H9 (cell line): ENCODE results near the gene OR2C3. TPM values are rescaled to one million over a fixed set of nuclear protein-coding genes. Genes with fewer than 3 reads are reported as not detected.

Experiments used
- DNase-seq: peaks from one replicate; pipeline ENCODE4 v3.0.0-alpha.2; 2017
- H2AFZ ChIP-seq: one replicate; pipeline ENCODE4 v1.6.1; 2013; ENCODE audit warnings: mild to moderate bottlenecking, low read length, control low read depth, moderate library complexity
- H2AK5ac ChIP-seq: 2 replicates; pipeline ENCODE4 v1.6.1; 2013; ENCODE audit warnings: low read length, control low read depth, mixed read lengths; ENCODE audit not compliant: insufficient read length
- H2BK120ac ChIP-seq: one replicate; pipeline ENCODE4 v1.6.1; 2013; ENCODE audit warnings: low read depth, mild to moderate bottlenecking, low read length, control low read depth, inconsistent platforms; ENCODE audit not compliant: poor library complexity, severe bottlenecking
- H2BK12ac ChIP-seq: 2 replicates; pipeline ENCODE4 v1.6.1; 2013; ENCODE audit warnings: low read length, control low read depth, mixed read lengths, low read depth; ENCODE audit not compliant: insufficient read length
- H2BK15ac ChIP-seq: 2 replicates; pipeline ENCODE4 v1.6.1; 2013; ENCODE audit warnings: low read depth, low read length, control low read depth
- H2BK20ac ChIP-seq: one replicate; pipeline ENCODE4 v1.6.1; 2013; ENCODE audit warnings: low read depth, mild to moderate bottlenecking, low read length, control low read depth, inconsistent platforms; ENCODE audit not compliant: poor library complexity, severe bottlenecking
- H2BK5ac ChIP-seq: 2 replicates; pipeline ENCODE4 v1.6.1; 2013; ENCODE audit warnings: low read length, control low read depth, mixed read lengths; ENCODE audit not compliant: insufficient read length
- H3K14ac ChIP-seq: 2 replicates; pipeline ENCODE4 v1.6.1; 2013; ENCODE audit warnings: low read length, control low read depth; ENCODE audit not compliant: insufficient read depth
- H3K18ac ChIP-seq: 2 replicates; pipeline ENCODE4 v1.6.1; 2013; ENCODE audit warnings: low read depth, mild to moderate bottlenecking, mixed read lengths, low read length, control low read depth; ENCODE audit not compliant: insufficient read length
- H3K23ac ChIP-seq: 2 replicates; pipeline ENCODE4 v1.6.1; 2013; ENCODE audit warnings: low read length, control low read depth, mixed read lengths, low read depth; ENCODE audit not compliant: insufficient read length
- H3K23me2 ChIP-seq: 2 replicates; pipeline ENCODE4 v1.6.1; 2013; ENCODE audit warnings: low read depth, mild to moderate bottlenecking, mixed read lengths, low read length, control low read depth; ENCODE audit not compliant: insufficient read length, poor library complexity, severe bottlenecking
- H3K27ac ChIP-seq: 2 replicates; pipeline ENCODE4 v1.5.1; 2013; ENCODE audit warnings: low read length, control low read depth, mixed read lengths, low read depth; ENCODE audit not compliant: insufficient read length
- H3K27me3 ChIP-seq: 2 replicates; pipeline ENCODE4 v1.6.1; 2013; ENCODE audit warnings: low read length, control low read depth, inconsistent platforms; ENCODE audit not compliant: insufficient read depth
- H3K4ac ChIP-seq: 2 replicates; pipeline ENCODE4 v1.6.1; 2013; ENCODE audit warnings: low read depth, mild to moderate bottlenecking, control low read depth, inconsistent platforms, low read length, moderate library complexity
- H3K4me1 ChIP-seq: 2 replicates; pipeline ENCODE4 v1.6.1; 2013; ENCODE audit warnings: low read length, control low read depth, inconsistent platforms; ENCODE audit not compliant: insufficient read depth
- H3K4me2 ChIP-seq: 2 replicates; pipeline ENCODE4 v1.6.1; 2013; ENCODE audit warnings: low read length, control low read depth, mixed read lengths; ENCODE audit not compliant: insufficient read length, insufficient read depth
- H3K56ac ChIP-seq: 2 replicates; pipeline ENCODE4 v1.6.1; 2013; ENCODE audit warnings: low read depth, mild to moderate bottlenecking, mixed read lengths, low read length, control low read depth; ENCODE audit not compliant: insufficient read length
- H3K79me1 ChIP-seq: 2 replicates; pipeline ENCODE4 v1.6.1; 2013; ENCODE audit warnings: low read depth, mild to moderate bottlenecking, moderate library complexity, low read length, control low read depth, inconsistent platforms; ENCODE audit not compliant: insufficient read depth, poor library complexity, severe bottlenecking
- H3K79me2 ChIP-seq: 2 replicates; pipeline ENCODE4 v1.6.1; 2013; ENCODE audit warnings: low read length, control low read depth, inconsistent platforms; ENCODE audit not compliant: insufficient read depth
- H3K9ac ChIP-seq: 2 replicates; pipeline ENCODE4 v1.6.1; 2013; ENCODE audit warnings: low read length, control low read depth, mixed read lengths; ENCODE audit not compliant: insufficient read length; ENCODE audit errors: extremely low read depth
- H3K9me3 ChIP-seq: one replicate; pipeline ENCODE4 v1.6.1; 2013; ENCODE audit warnings: low read depth, low read length, inconsistent platforms; ENCODE audit not compliant: control insufficient read depth
- H3T11ph ChIP-seq: one replicate; pipeline ENCODE4 v1.6.1; 2013; ENCODE audit warnings: mild to moderate bottlenecking, low read length, control low read depth, inconsistent platforms
- H4K20me1 ChIP-seq: one replicate; pipeline ENCODE4 v1.6.1; 2013; ENCODE audit not compliant: control insufficient read depth, insufficient read length, insufficient read depth
- H4K5ac ChIP-seq: 2 replicates; pipeline ENCODE4 v1.6.1; 2013; ENCODE audit warnings: low read depth, mild to moderate bottlenecking, mixed read lengths, low read length, control low read depth; ENCODE audit not compliant: insufficient read length
- H4K8ac ChIP-seq: replicated peaks from 2 replicates; pipeline ENCODE4 v1.6.1; 2013; ENCODE audit warnings: low read length, control low read depth, mixed read lengths, low read depth; ENCODE audit not compliant: insufficient read length
- H4K91ac ChIP-seq: 2 replicates; pipeline ENCODE4 v1.6.1; 2013; ENCODE audit warnings: low read depth, mild to moderate bottlenecking, moderate library complexity, mixed read lengths, low read length, control low read depth; ENCODE audit not compliant: insufficient read length
- H3K27ac Mint-ChIP-seq, 3 experiments: 2 replicates in 2 of 3; 3 replicates in 1 of 3; pipeline ENCODE4 v1.8.0; 2020 to 2021; ENCODE audit warnings: mixed read lengths in 3 of 3, mild to moderate bottlenecking in 1 of 3, moderate library complexity in 1 of 3
- H3K27me3 Mint-ChIP-seq: 2 replicates; pipeline ENCODE4 v1.8.0; 2021; ENCODE audit warnings: low read depth, mild to moderate bottlenecking, moderate library complexity, mixed read lengths
- H3K36me3 Mint-ChIP-seq, 3 experiments: 2 replicates in 2 of 3; 3 replicates in 1 of 3; pipeline ENCODE4 v1.8.0; 2020 to 2021; ENCODE audit warnings: low read depth in 3 of 3, mixed read lengths in 3 of 3; ENCODE audit not compliant: insufficient read depth in 1 of 3
- H3K4me1 Mint-ChIP-seq, 2 experiments: 2 replicates each; pipeline ENCODE4 v1.8.0; 2020; ENCODE audit warnings: mixed read lengths in 2 of 2
- H3K4me3 Mint-ChIP-seq, 2 experiments: 2 replicates in 1 of 2; 3 replicates in 1 of 2; pipeline ENCODE4 v1.8.0; 2020 to 2021; ENCODE audit warnings: mild to moderate bottlenecking in 2 of 2, mixed read lengths in 2 of 2, moderate library complexity in 1 of 2
- H3K9me3 Mint-ChIP-seq, 2 experiments: 2 replicates in 1 of 2; 3 replicates in 1 of 2; pipeline ENCODE4 v1.8.0; 2020; ENCODE audit warnings: mild to moderate bottlenecking in 2 of 2, mixed read lengths in 2 of 2, moderate library complexity in 1 of 2
- CTCF ChIP-seq: fragments of 200-600 bp; sonication (generic); conservative IDR thresholded peaks from 3 replicates; pipeline ENCODE4 v1.8.0; 2021; ENCODE audit warnings: antibody characterized with exemption, mild to moderate bottlenecking
- WGBS: extraction: QIAGEN DNeasy Blood & Tissue Kit; methylation state at CpG from one replicate; pipeline ENCODE4 v1.1.7; 2013; ENCODE audit warnings: missing lambda C conversion rate, low lambda C conversion rate, mixed read lengths; ENCODE audit not compliant: insufficient read length; ENCODE audit errors: extremely low coverage; 5-methylcytosine and 5-hydroxymethylcytosine counted together
- total RNA-seq: library from RNA; stranded (reverse); gene quantifications from 2 replicates; pipeline ENCODE4 v1.2.1, GENCODE V29; 2021

Gene OR2C3
- total RNA-seq, 1 experiment from 2014 or later: not detected

DNA sequence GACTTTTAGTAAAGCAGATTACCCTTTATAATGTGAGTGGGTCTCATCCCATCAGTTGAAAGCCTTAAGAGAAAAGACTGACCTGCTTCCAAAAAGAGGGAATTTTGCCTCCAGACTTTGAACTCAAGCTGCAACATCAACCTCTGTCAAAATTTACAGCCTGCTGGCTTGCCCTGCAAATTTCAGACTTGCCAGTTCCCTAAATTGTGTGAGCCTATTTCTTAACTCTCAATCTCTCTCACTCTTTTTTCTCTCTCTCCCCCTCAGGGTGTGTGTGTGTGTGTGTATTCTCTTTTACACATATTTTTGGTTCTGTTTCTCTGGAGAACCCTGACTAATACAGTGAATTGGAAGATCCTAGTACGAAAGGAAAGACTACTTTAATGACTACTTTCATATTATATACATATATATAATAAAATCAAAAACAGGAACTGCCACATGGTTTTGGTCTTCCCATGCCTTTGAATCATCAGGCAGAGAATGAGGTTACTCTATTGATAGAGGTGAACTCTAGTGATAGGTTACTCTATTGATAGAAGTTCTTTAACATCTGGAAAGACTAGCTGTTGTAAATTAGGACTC lies 6.4 kb downstream of the OR2C3 start:
- no peak overlapping the region for H3K4me2 ChIP-seq
- H3K18ac ChIP-seq: no peak overlapping the region
- H3K27me3 ChIP-seq: no peaks in the 10 kb centered on the region
- no peaks in the 10 kb centered on the region for H3K79me1 ChIP-seq
- H2BK5ac ChIP-seq: no peak overlapping the region
- no peak overlapping the region for H3K27ac ChIP-seq
- H3K79me2 ChIP-seq: no peaks in the 10 kb centered on the region
- H3K9me3 ChIP-seq: no peaks in the 10 kb centered on the region
- H3K4ac ChIP-seq: no peak overlapping the region
- H3K23me2 ChIP-seq: no peaks in the 10 kb centered on the region
- no peak overlapping the region for H2AK5ac ChIP-seq
- H4K5ac ChIP-seq: no peak overlapping the region
- no peak overlapping the region for H2BK12ac ChIP-seq
- H4K20me1 ChIP-seq: no peaks in the 10 kb centered on the region
- no peak for DNase-seq
- Mint-ChIP-seq H3K4me1 (peaks cover 2 to 3% of the 10 kb centered on the region in 2 experiments; a peak in 1 of 4 replicates), H3K9me3 (peaks cover 0 to 6% of the 10 kb centered on the region in 2 experiments; a peak in 2 of 5 replicates), H3K27ac (no peak overlapping the region; a peak in 2 of 7 replicates), H3K27me3 (no peaks in the 10 kb centered on the region), H3K4me3 (no peak overlapping the region), H3K36me3 (no peaks in the 10 kb centered on the region; a peak in 1 of 7 replicates)
- no peak overlapping the region for H2BK15ac ChIP-seq
- H2AFZ ChIP-seq: no peak overlapping the region
- H4K8ac ChIP-seq: no peak overlapping the region
- no peak for TF ChIP-seq CTCF
- H3K56ac ChIP-seq: no peak overlapping the region
- whole genome bisulfite sequencing: no CpG with 5 or more reads among the region's 1 CpG
- no peaks in the 10 kb centered on the region for H3K4me1 ChIP-seq
- no peak overlapping the region for H2BK20ac ChIP-seq
- H3K9ac ChIP-seq: no peak overlapping the region
- H2BK120ac ChIP-seq: no peak overlapping the region
- no peak overlapping the region for H4K91ac ChIP-seq
- no peak overlapping the region for H3K14ac ChIP-seq
- H3K23ac ChIP-seq: no peak overlapping the region
- H3T11ph ChIP-seq: no peak overlapping the region
